HCT116 (cell line): ENCODE data around the gene APH1B. TPM values are rescaled to one million over a fixed set of nuclear protein-coding genes. Genes with fewer than 3 reads are reported as not detected.

ENCODE experiments used
- ATAC-seq: fragments of 200-7000 bp; cut with Tn5 transposase; 2 replicates; pipeline ENCODE4 v1.9.1; 2020; ENCODE audit warnings: mild to moderate bottlenecking, moderate library complexity
- BruUV-seq: library from RNA; stranded (reverse); fragments of 400-500 nt; replicated peaks from 2 replicates; lab custom pipeline; 2021; lab: Mats Ljungman, UMichigan
- CTCF ChIA-PET: fragments of 300-600 bp; sonication (Branson Sonifier 250); formaldehyde crosslinking; loops from one replicate; lab custom pipeline; 2021; ENCODE audit warnings: antibody characterized with exemption; lab: Charles Lee
- POLR2A ChIA-PET: fragments of 300-600, 350-600 bp; sonication (Branson Sonifier 250); formaldehyde crosslinking; loops from one replicate; lab custom pipeline; 2021; ENCODE audit warnings: antibody characterized with exemption; lab: Charles Lee
- RAD21 ChIA-PET, 2 experiments: fragments of 300-600 bp; sonication (Branson Sonifier 250); formaldehyde crosslinking; loops; one replicate each; lab custom pipeline; 2023; ENCODE audit warnings: low total read pairs in 2 of 2; ENCODE audit not compliant: uncharacterized antibody in 2 of 2, unreplicated experiment in 2 of 2, low non-redundant PET in 1 of 2; lab: Charles Lee
- DNase-seq: peaks from one replicate; pipeline ENCODE4 v3.0.0-alpha.2; 2010; ENCODE audit warnings: low read depth, low spot score
- H2AFZ ChIP-seq: fragments of 200-600 bp; shearing (Covaris generic), sonication (generic); 2 replicates; pipeline ENCODE4 v1.6.1; 2017; ENCODE audit warnings: low read depth, mixed run types, mixed read lengths, antibody characterized with exemption, low read length; ENCODE audit not compliant: poor library complexity, severe bottlenecking
- H3K27ac ChIP-seq: 2 replicates; pipeline ENCODE4 v1.5.1; 2012; ENCODE audit warnings: low read depth, low read length
- H3K27me3 ChIP-seq: fragments of 200-600 bp; sonication (generic); 2 replicates; pipeline ENCODE4 v1.6.1; 2016; ENCODE audit warnings: mixed run types, low read length, mixed read lengths; ENCODE audit not compliant: insufficient read depth
- H3K36me3 ChIP-seq, 2 experiments: fragments of 200-500 bp in 1 of 2; fragments of 200-600 bp in 1 of 2; sonication (Bioruptor generic) in 1 of 2; sonication (generic) in 1 of 2; 2 replicates each; pipeline versions ENCODE4 v1.5.1 to v1.6.1; 2014 to 2016; ENCODE audit warnings: low read length in 2 of 2, inconsistent platforms in 1 of 2, mixed read lengths in 1 of 2, mixed run types in 1 of 2; ENCODE audit not compliant: insufficient read depth in 2 of 2, control insufficient read depth in 1 of 2
- H3K4me1 ChIP-seq, 2 experiments: fragments of 200-600 bp in 1 of 2; sonication (generic) in 1 of 2; 2 replicates each; pipeline versions ENCODE4 v1.5.1 to v1.6.1; 2012 to 2017; ENCODE audit warnings: low read length in 2 of 2, inconsistent platforms in 1 of 2, mild to moderate bottlenecking in 1 of 2, mixed read lengths in 1 of 2, mixed run types in 1 of 2, moderate library complexity in 1 of 2; ENCODE audit not compliant: insufficient read depth in 2 of 2, control insufficient read depth in 1 of 2
- H3K4me2 ChIP-seq: fragments of 200-600 bp; sonication (generic); 2 replicates; pipeline ENCODE4 v1.6.1; 2017; ENCODE audit warnings: mixed run types, low read length, mixed read lengths
- H3K4me3 ChIP-seq, 2 experiments: fragments of 200-600 bp in 1 of 2; sonication (generic) in 1 of 2; replicated peaks in 1 of 2; 2 replicates each; pipeline ENCODE4 v1.5.1; 2011 to 2016; ENCODE audit warnings: low read length in 2 of 2, control low read depth in 1 of 2, low read depth in 1 of 2, mild to moderate bottlenecking in 1 of 2, mixed read lengths in 1 of 2, mixed run types in 1 of 2
- H3K79me2 ChIP-seq: fragments of 200-600 bp; sonication (generic); 2 replicates; pipeline ENCODE4 v1.6.1; 2017; ENCODE audit warnings: mild to moderate bottlenecking, mixed run types, low read length, moderate library complexity, mixed read lengths; ENCODE audit not compliant: insufficient read depth
- H3K9ac ChIP-seq: fragments of 200-600 bp; sonication (generic); 2 replicates; pipeline ENCODE4 v1.6.1; 2016; ENCODE audit warnings: low read length, mixed read lengths
- H3K9me2 ChIP-seq: fragments of 200-600 bp; sonication (generic), shearing (Covaris generic); 2 replicates; pipeline ENCODE4 v1.6.1; 2017; ENCODE audit warnings: mixed run types, mild to moderate bottlenecking, moderate library complexity; ENCODE audit not compliant: insufficient read depth
- H3K9me3 ChIP-seq, 2 experiments: fragments of 200-500 bp in 1 of 2; fragments of 200-600 bp in 1 of 2; sonication (Bioruptor generic) in 1 of 2; sonication (generic) in 1 of 2; 2 replicates each; pipeline ENCODE4 v1.6.1; 2014 to 2017; ENCODE audit warnings: low read length in 2 of 2, mixed read lengths in 2 of 2, inconsistent platforms in 1 of 2, low read depth in 1 of 2, mild to moderate bottlenecking in 1 of 2, mixed run types in 1 of 2, moderate library complexity in 1 of 2; ENCODE audit not compliant: control insufficient read depth in 1 of 2, insufficient read depth in 1 of 2
- H4K20me1 ChIP-seq: fragments of 200-600 bp; sonication (generic), shearing (Covaris generic); 2 replicates; pipeline ENCODE4 v1.6.1; 2017; ENCODE audit warnings: mixed run types, mild to moderate bottlenecking, moderate library complexity; ENCODE audit not compliant: insufficient read depth
- CEBPB ChIP-seq: IDR thresholded peaks from 2 replicates; pipeline ENCODE4 v1.6.1; 2012; ENCODE audit warnings: low read depth
- EGR1 ChIP-seq: IDR thresholded peaks from 2 replicates; pipeline ENCODE4 v1.6.1; 2012; ENCODE audit warnings: low read depth
- ELF1 ChIP-seq: IDR thresholded peaks from 2 replicates; pipeline ENCODE4 v1.6.1; 2012; ENCODE audit warnings: low read depth, borderline replicate concordance
- EZH2 ChIP-seq: fragments of 200-600 bp; sonication (generic); IDR thresholded peaks from 2 replicates; pipeline ENCODE4 v1.6.1; 2017; ENCODE audit warnings: antibody characterized with exemption, mixed run types
- EZH2phosphoT487 ChIP-seq: fragments of 200-600 bp; IDR thresholded peaks from 2 replicates; pipeline ENCODE4 v1.6.1; 2018; ENCODE audit warnings: antibody characterized with exemption, borderline replicate concordance
- JUND ChIP-seq: IDR thresholded peaks from 2 replicates; pipeline ENCODE4 v1.6.1; 2012
- SP1 ChIP-seq: IDR thresholded peaks from 2 replicates; pipeline ENCODE4 v1.6.1; 2012; ENCODE audit warnings: low read depth
- YY1 ChIP-seq: IDR thresholded peaks from 2 replicates; pipeline ENCODE4 v1.6.1; 2011; ENCODE audit warnings: low read length, low read depth, moderate library complexity, mild to moderate bottlenecking; ENCODE audit not compliant: insufficient replicate concordance; ENCODE audit errors: extremely low read depth
- ZFX ChIP-seq: fragments of 450-650 bp; IDR thresholded peaks from 2 replicates; pipeline ENCODE4 v1.6.1; 2017
- intact Hi-C: fragments of 100-400 bp; cut with micrococcal nuclease; formaldehyde crosslinking; loops from 2 replicates; pipeline ENCODE4 v1.10.0; 2022
- total RNA-seq: library from RNA; stranded (reverse); gene quantifications from one replicate; pipeline ENCODE4 v1.2.1, GENCODE V29; 2021; ENCODE audit not compliant: unreplicated experiment
- TF ChIP-seq, protein P1 (sequence below), 3 experiments: fragments of 200-600 bp in 1 of 3; sonication (generic) in 1 of 3; IDR thresholded peaks in 2 of 3; conservative IDR thresholded peaks in 1 of 3; 2 replicates each; pipeline ENCODE4 v1.5.1; 2012 to 2017; ENCODE audit warnings: low read depth in 2 of 3, low read length in 2 of 3, antibody characterized with exemption in 1 of 3, borderline replicate concordance in 1 of 3, control low read depth in 1 of 3, mild to moderate bottlenecking in 1 of 3, mixed read lengths in 1 of 3, mixed run types in 1 of 3, moderate library complexity in 1 of 3; ENCODE audit not compliant: insufficient read depth in 1 of 3
- TF ChIP-seq, protein P2 (sequence below): IDR thresholded peaks from 2 replicates; pipeline ENCODE4 v1.6.1; 2011; ENCODE audit warnings: mild to moderate bottlenecking, low read length, moderate library complexity; ENCODE audit not compliant: insufficient replicate concordance; ENCODE audit errors: extremely low read depth

The APH1B gene
- total RNA-seq, 1 experiment from 2014 or later, result 8.5 TPM

DNA sequence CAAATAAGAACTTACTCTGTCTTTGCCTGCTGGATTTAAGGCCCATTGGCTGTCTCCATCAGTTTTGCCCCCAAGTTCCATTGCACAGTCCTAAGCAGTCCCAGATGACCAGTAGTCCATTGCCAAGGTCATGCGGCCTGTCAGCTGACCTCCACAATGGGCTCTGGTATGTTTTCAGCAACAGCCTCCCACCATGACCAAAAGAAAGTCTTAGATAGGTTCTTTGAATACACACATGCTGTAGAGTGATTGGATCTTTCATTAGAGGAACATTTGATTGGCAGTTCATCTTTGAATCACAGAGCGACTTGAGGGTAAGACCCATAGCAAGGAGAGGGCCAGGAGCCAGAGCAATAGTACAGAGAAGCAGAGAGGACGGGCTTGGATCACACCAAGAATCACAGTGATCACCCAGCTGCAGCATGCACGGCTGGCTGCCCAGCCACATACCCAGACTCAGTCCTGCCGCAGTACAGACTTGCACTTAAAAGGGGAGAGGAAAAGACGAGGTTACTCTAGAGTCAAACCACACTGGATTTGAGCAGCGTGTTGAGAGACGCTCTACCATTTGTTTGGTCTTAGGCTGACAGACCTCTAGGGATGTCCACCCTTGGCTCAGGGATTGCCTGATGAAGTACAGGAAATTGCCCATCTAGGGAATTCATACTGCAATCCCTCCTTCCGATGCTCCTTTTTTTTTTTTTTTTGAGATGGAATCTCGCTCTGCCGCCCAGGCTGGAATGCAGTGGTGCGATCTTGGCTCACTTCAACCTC, 50.4 kb downstream of the APH1B start:
- ChIA-PET RAD21 (no interaction called here), CTCF (no interaction called here), POLR2A (no interaction called here)
- no peak overlapping the region for H3K9ac ChIP-seq
- no peak overlapping the region for H3K27ac ChIP-seq
- H2AFZ ChIP-seq, result no peak overlapping the region
- no peaks in the 10 kb centered on the region for H3K9me3 ChIP-seq
- H3K4me1 ChIP-seq, result peaks cover 0 to 13% of the 10 kb centered on the region in 2 experiments; a peak in 2 of 4 replicates
- no peaks in the 10 kb centered on the region for H3K36me3 ChIP-seq
- TF ChIP-seq EGR1 (no peak), ZFX (no peak)
- H3K27me3 ChIP-seq, result no peaks in the 10 kb centered on the region
- no peaks in the 10 kb centered on the region for H3K9me2 ChIP-seq
- H3K4me3 ChIP-seq, result no peak overlapping the region
- intact Hi-C loops, result no loop called here
- DNase-seq, result no peak
- H3K79me2 ChIP-seq, result no peaks in the 10 kb centered on the region
- no peak for ATAC-seq
- no peaks in the 10 kb centered on the region for H4K20me1 ChIP-seq
- H3K4me2 ChIP-seq, result no peak overlapping the region
- no TSS peak for BruUV-seq

DNA sequence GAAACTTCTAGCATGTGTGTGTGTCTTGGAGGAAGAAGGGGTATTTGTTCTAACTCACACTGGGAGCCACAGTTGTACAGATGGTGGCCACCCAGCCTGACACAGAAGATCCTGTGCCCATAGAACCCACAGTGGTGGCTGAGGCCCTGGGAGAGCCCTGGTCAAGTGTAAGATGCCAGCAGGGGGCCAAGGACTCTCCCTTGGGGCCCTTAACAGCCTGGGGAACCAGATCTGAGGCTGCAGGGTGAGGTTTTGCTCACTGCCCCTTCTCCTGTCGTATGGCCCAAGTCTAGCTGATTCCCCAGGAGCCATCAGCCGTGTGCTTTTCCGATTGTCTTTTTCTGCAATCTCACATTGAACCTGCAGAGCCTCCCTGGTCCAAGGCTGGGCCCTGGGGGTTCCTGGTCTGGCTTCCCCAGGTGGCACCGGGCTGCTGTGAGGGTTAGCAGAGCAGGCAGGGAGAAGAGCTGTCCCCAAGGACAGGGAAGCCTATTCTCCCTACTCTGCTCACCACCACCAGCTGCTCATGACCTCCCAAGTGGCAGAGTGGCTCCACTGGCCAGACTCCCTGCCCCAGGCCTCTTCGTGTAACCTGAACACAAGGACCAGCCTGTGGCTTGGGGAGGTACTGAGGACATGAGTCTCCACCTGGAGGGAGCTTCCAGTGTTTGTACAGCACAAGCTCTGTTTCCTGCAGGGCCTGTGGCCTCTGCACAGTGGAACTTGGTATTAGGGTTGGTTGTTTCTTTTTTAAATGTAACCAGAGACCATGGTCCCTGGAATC, 52.4 kb downstream of the APH1B start:
- no TSS peak for BruUV-seq
- Histone ChIP-seq H3K4me1 (peaks cover 0 to 16% of the 10 kb centered on the region in 2 experiments; a peak in 2 of 4 replicates), H3K36me3 (no peaks in the 10 kb centered on the region), H3K79me2 (no peaks in the 10 kb centered on the region), H3K9me2 (no peaks in the 10 kb centered on the region), H3K9me3 (no peaks in the 10 kb centered on the region), H3K4me3 (no peak overlapping the region), H3K9ac (no peak overlapping the region), H3K27ac (no peak overlapping the region), H4K20me1 (no peaks in the 10 kb centered on the region), H3K4me2 (no peak overlapping the region), H2AFZ (no peak overlapping the region), H3K27me3 (no peaks in the 10 kb centered on the region)
- no peak for ATAC-seq
- intact Hi-C loops, result no loop called here
- TF ChIP-seq EZH2phosphoT487, result no peak
- no peak for TF ChIP-seq YY1
- TF ChIP-seq, protein P1, sequence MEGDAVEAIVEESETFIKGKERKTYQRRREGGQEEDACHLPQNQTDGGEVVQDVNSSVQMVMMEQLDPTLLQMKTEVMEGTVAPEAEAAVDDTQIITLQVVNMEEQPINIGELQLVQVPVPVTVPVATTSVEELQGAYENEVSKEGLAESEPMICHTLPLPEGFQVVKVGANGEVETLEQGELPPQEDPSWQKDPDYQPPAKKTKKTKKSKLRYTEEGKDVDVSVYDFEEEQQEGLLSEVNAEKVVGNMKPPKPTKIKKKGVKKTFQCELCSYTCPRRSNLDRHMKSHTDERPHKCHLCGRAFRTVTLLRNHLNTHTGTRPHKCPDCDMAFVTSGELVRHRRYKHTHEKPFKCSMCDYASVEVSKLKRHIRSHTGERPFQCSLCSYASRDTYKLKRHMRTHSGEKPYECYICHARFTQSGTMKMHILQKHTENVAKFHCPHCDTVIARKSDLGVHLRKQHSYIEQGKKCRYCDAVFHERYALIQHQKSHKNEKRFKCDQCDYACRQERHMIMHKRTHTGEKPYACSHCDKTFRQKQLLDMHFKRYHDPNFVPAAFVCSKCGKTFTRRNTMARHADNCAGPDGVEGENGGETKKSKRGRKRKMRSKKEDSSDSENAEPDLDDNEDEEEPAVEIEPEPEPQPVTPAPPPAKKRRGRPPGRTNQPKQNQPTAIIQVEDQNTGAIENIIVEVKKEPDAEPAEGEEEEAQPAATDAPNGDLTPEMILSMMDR (IDR thresholded peaks at IDR 0.05 in 2 of 3, conservative IDR thresholded peaks at IDR 0.05 in 1 of 3; ENCODE audit: borderline replicate concordance in 1 of 3, insufficient read depth in 1 of 3, low read depth in 2 of 3, low read length in 2 of 3), result no peak
- no peak for TF ChIP-seq JUND
- TF ChIP-seq EGR1, result no peak
- no peak for TF ChIP-seq EZH2
- no peak for TF ChIP-seq CEBPB
- no peak for TF ChIP-seq SP1
- TF ChIP-seq, protein P2, sequence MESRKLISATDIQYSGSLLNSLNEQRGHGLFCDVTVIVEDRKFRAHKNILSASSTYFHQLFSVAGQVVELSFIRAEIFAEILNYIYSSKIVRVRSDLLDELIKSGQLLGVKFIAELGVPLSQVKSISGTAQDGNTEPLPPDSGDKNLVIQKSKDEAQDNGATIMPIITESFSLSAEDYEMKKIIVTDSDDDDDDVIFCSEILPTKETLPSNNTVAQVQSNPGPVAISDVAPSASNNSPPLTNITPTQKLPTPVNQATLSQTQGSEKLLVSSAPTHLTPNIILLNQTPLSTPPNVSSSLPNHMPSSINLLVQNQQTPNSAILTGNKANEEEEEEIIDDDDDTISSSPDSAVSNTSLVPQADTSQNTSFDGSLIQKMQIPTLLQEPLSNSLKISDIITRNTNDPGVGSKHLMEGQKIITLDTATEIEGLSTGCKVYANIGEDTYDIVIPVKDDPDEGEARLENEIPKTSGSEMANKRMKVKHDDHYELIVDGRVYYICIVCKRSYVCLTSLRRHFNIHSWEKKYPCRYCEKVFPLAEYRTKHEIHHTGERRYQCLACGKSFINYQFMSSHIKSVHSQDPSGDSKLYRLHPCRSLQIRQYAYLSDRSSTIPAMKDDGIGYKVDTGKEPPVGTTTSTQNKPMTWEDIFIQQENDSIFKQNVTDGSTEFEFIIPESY, result no peak
- no peak for TF ChIP-seq ELF1
- ChIA-PET CTCF (no interaction called here), POLR2A (no interaction called here), RAD21 (no interaction called here)
- no peak for DNase-seq
